Type B pancreatic cell (in vitro differentiated cells): ENCODE measurements around the gene GRID2. TPM values are rescaled to one million over a fixed set of nuclear protein-coding genes. Genes with fewer than 3 reads are reported as not detected.

Experiments used
- DNase-seq: peaks from one replicate; pipeline ENCODE4 v3.0.0; 2021; ENCODE audit warnings: mixed read lengths; ENCODE audit not compliant: unreplicated experiment; ENCODE audit errors: extremely low spot score
- H3K27ac Mint-ChIP-seq: 2 replicates; pipeline ENCODE4 v1.8.0; 2021; ENCODE audit warnings: mild to moderate bottlenecking, mixed read lengths
- H3K27me3 Mint-ChIP-seq: 2 replicates; pipeline ENCODE4 v1.8.0; 2021; ENCODE audit warnings: mixed read lengths
- H3K36me3 Mint-ChIP-seq: 2 replicates; pipeline ENCODE4 v1.8.0; 2021; ENCODE audit warnings: mixed read lengths
- H3K4me1 Mint-ChIP-seq: one replicate; pipeline ENCODE4 v1.8.0; 2021; ENCODE audit warnings: mixed read lengths; ENCODE audit not compliant: unreplicated experiment
- H3K4me3 Mint-ChIP-seq: 2 replicates; pipeline ENCODE4 v1.8.0; 2021; ENCODE audit warnings: mild to moderate bottlenecking, mixed read lengths
- H3K9me3 Mint-ChIP-seq: 2 replicates; pipeline ENCODE4 v1.8.0; 2021; ENCODE audit warnings: mixed read lengths
- CTCF ChIP-seq: fragments of 200-600 bp; sonication (generic); conservative IDR thresholded peaks from 2 replicates; pipeline ENCODE4 v1.5.0; 2021; ENCODE audit warnings: antibody characterized with exemption, mild to moderate bottlenecking
- total RNA-seq: library from RNA; stranded (reverse); gene quantifications from 2 replicates; pipeline ENCODE4 v1.2.1, GENCODE V29; 2021; ENCODE audit warnings: low replicate concordance

GRID2 gene
- total RNA-seq, 1 donor from 2014 or later, result 1.7 TPM

DNA sequence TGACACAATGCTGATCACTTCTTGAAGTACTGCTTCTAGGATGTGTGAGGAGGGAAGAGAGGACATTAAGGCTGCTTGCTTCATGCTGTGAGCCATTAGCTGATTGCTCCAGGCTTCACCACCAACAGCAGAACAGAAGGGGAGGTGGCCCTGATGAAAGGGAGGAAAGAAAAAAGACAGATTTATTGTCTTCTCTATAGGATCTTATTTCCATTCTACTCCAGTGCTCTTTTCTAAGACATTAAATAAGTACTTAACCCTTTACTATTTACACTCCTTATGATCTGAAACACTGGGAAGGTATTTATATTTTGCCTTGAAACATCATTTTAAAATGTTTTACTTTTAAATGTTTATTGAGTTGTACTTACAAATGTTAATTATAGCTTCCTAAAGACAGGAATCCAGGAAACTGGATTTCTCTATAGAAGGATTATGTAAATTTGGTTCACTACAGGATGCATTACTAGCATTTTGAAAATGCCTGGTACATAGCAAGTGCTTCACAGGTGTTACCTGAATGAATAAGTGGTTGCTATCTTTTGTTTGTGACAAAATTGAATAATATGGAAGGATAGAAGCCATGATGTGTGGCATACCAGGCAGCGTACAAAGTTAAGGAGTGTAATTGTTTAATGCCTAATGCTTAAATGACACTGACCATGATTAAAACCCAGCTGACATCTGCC lies 843.9 kb downstream of the GRID2 start:
- H3K4me3 Mint-ChIP-seq, result peak overlapping the region; percentile 48
- H3K27me3 Mint-ChIP-seq, result no peaks in the 10 kb centered on the region
- no peak for TF ChIP-seq CTCF
- no peak for DNase-seq
- peaks cover 10% of the 10 kb centered on the region for H3K4me1 Mint-ChIP-seq
- no peaks in the 10 kb centered on the region for H3K36me3 Mint-ChIP-seq
- no peak overlapping the region for H3K27ac Mint-ChIP-seq
- H3K9me3 Mint-ChIP-seq, result no peaks in the 10 kb centered on the region

- H3K9me3 Mint-ChIP-seq, result no peaks in the 10 kb centered on the region
- H3K4me1 Mint-ChIP-seq, result peaks cover 3% of the 10 kb centered on the region
- no peak for DNase-seq
- no peak for TF ChIP-seq CTCF
- no peaks in the 10 kb centered on the region for H3K27me3 Mint-ChIP-seq
- H3K36me3 Mint-ChIP-seq, result no peaks in the 10 kb centered on the region
- H3K4me3 Mint-ChIP-seq, result no peak overlapping the region
- H3K27ac Mint-ChIP-seq, result no peak overlapping the region
Measured at GRCh38 chr4:93152491-93152890, 848.7 kb downstream of the GRID2 start.

DNA sequence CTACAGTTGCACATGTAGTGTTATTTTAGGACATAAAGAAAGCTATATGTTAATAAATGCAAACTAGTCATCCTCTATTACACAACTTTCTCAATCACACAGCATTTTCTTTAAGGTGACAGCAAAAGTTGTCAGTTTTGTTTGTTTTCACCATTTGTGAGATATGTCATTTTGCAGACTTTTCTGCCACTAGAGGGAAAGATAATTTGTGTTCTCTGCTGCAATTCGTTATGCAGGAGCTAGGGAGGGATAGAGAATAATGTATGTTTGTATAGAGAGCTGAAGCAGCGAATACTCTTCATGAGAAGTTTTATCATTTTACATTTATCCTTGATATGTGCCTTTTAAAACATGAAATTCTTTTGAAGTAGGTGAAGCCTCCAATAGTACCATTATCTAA lies 854.2 kb downstream of the GRID2 start:
- TF ChIP-seq CTCF, result peak; percentile 49
- no peak overlapping the region for H3K27ac Mint-ChIP-seq
- no peaks in the 10 kb centered on the region for H3K4me1 Mint-ChIP-seq
- DNase-seq, result no peak
- H3K27me3 Mint-ChIP-seq, result no peaks in the 10 kb centered on the region
- no peak overlapping the region for H3K4me3 Mint-ChIP-seq
- no peaks in the 10 kb centered on the region for H3K36me3 Mint-ChIP-seq
- no peaks in the 10 kb centered on the region for H3K9me3 Mint-ChIP-seq

DNA sequence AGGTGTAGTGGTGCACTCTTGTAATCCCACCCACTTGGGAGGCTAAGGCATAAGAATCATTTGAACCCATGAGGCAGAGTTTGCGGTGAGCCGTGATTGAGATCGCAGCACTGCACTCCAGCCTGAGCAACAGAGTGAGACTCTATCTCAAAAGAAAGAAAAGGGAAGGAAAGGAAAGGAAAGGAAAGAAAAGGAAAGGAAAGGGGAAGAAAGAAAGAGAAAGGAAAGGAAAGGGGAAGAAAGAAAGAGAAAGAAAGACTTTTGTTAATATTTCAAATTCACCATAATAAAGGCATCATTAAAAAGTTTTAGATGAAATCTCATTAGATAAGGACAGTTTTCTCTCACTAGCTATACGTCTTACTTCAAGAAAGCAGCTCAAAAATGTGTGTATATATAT lies 864.3 kb downstream of the GRID2 start:
- no peak for TF ChIP-seq CTCF
- H3K4me3 Mint-ChIP-seq, result no peak overlapping the region
- peaks cover 4% of the 10 kb centered on the region for H3K4me1 Mint-ChIP-seq
- no peak for DNase-seq
- H3K27ac Mint-ChIP-seq, result no peak overlapping the region
- no peaks in the 10 kb centered on the region for H3K9me3 Mint-ChIP-seq
- H3K27me3 Mint-ChIP-seq, result no peaks in the 10 kb centered on the region
- H3K36me3 Mint-ChIP-seq, result no peaks in the 10 kb centered on the region

GRCh38 chr4:93169966-93170365 lies 866.2 kb downstream of the GRID2 start:
- H3K27ac Mint-ChIP-seq, result no peak overlapping the region
- no peaks in the 10 kb centered on the region for H3K4me1 Mint-ChIP-seq

More at GRCh38 chr4:93169966-93170365, 866.2 kb downstream of the GRID2 start:
- Mint-ChIP-seq H3K4me3 (no peak overlapping the region), H3K9me3 (no peaks in the 10 kb centered on the region), H3K36me3 (no peaks in the 10 kb centered on the region), H3K27me3 (no peaks in the 10 kb centered on the region)
- no peak for TF ChIP-seq CTCF
- DNase-seq, result no peak
